K562 (cell line): Measurements from ENCODE around the gene PGAP3. TPM values are rescaled to one million over a fixed set of nuclear protein-coding genes. Genes with fewer than 3 reads are reported as not detected.

ENCODE experiments used
- ATAC-seq: fragments of 200-7000 bp; cut with Tn5 transposase; 3 replicates; pipeline ENCODE4 v1.9.1; 2020; ENCODE audit warnings: moderate library complexity
- BruUV-seq: library from RNA; stranded (reverse); fragments of 400-500 nt; replicated peaks from 2 replicates; lab custom pipeline; 2021; lab: Mats Ljungman, UMichigan
- CTCF ChIA-PET: fragments of 300-600 bp; formaldehyde crosslinking; extraction: SDS; loops from one replicate; lab custom pipeline; 2021; ENCODE audit warnings: low intra/inter-chr PET ratio; lab: Yijun Ruan, JAX
- POLR2A ChIA-PET: fragments of 300-600, 350-650 bp; sonication (Branson Sonifier 250); formaldehyde crosslinking; extraction: SDS; loops from one replicate; lab custom pipeline; 2021; ENCODE audit warnings: antibody characterized with exemption, inconsistent platforms; lab: Yijun Ruan, JAX
- DNase-seq, 4 experiments: peaks; one replicate each; pipeline versions ENCODE4 v3.0.0 to v3.0.0-alpha.2; 2011 to 2018; ENCODE audit warnings: low spot score in 3 of 4, mixed read lengths in 3 of 4; ENCODE audit errors: extremely low read depth in 1 of 4
- FAIRE-seq: peaks from 2 replicates; lab custom pipeline; 2011; peaks lifted over from hg19 to GRCh38; lab: Jason Lieb, UNC
- H2AFZ ChIP-seq: 2 replicates; pipeline ENCODE4 v1.6.0; 2011; ENCODE audit warnings: low read depth, low read length, control low read depth, inconsistent platforms
- H3K27ac ChIP-seq: fragments of 200-600 bp; 3 replicates; pipeline ENCODE4 v1.8.0; 2011; ENCODE audit warnings: low read depth, mild to moderate bottlenecking, control low read depth, inconsistent platforms, low read length, moderate library complexity, mixed read lengths; ENCODE audit errors: extremely low read depth
- H3K27me3 ChIP-seq, 2 experiments: fragments of 300-600 bp in 1 of 2; 2 replicates in 1 of 2; 3 replicates in 1 of 2; pipeline versions ENCODE4 v1.6.0 to v1.8.0; 2011; ENCODE audit warnings: inconsistent platforms in 2 of 2, low read length in 2 of 2, mild to moderate bottlenecking in 1 of 2, mixed read lengths in 1 of 2, moderate library complexity in 1 of 2; ENCODE audit not compliant: control insufficient read depth in 2 of 2, insufficient read depth in 2 of 2
- H3K36me3 ChIP-seq: fragments of 300-600 bp; 3 replicates; pipeline ENCODE4 v1.8.0; 2011; ENCODE audit warnings: mild to moderate bottlenecking, low read length, inconsistent platforms; ENCODE audit not compliant: control insufficient read depth, insufficient read depth
- H3K4me1 ChIP-seq, 2 experiments: fragments of 200-600 bp in 1 of 2; replicated peaks in 1 of 2; 2 replicates in 1 of 2; 3 replicates in 1 of 2; pipeline versions ENCODE4 v1.5.1 to v1.8.0; 2011; ENCODE audit warnings: inconsistent platforms in 2 of 2, low read length in 2 of 2, mild to moderate bottlenecking in 1 of 2, mixed read lengths in 1 of 2, moderate library complexity in 1 of 2; ENCODE audit not compliant: control insufficient read depth in 2 of 2, insufficient read depth in 2 of 2
- H3K4me2 ChIP-seq: 2 replicates; pipeline ENCODE4 v1.6.1; 2011; ENCODE audit warnings: low read length, control low read depth, inconsistent platforms, mixed read lengths; ENCODE audit not compliant: insufficient read depth
- H3K4me3 ChIP-seq: fragments of 200-600 bp; sonication (generic), shearing (Covaris generic); 2 replicates; pipeline ENCODE4 v1.5.1; 2016; ENCODE audit warnings: control low read depth, inconsistent platforms
- H3K79me2 ChIP-seq: fragments of 200-600 bp; 3 replicates; pipeline ENCODE4 v1.8.0; 2011; ENCODE audit warnings: low read length, inconsistent platforms; ENCODE audit not compliant: control insufficient read depth, insufficient read depth
- H3K9ac ChIP-seq, 2 experiments: 2 replicates each; pipeline versions ENCODE4 v1.6.0 to v1.6.1; 2011; ENCODE audit warnings: low read depth in 2 of 2, low read length in 2 of 2, control low read depth in 1 of 2, inconsistent platforms in 1 of 2, mild to moderate bottlenecking in 1 of 2, mixed read lengths in 1 of 2; ENCODE audit not compliant: insufficient read depth in 1 of 2
- H3K9me1 ChIP-seq: one replicate; pipeline ENCODE4 v1.6.0; 2011; ENCODE audit warnings: inconsistent platforms, mild to moderate bottlenecking, low read length, moderate library complexity; ENCODE audit not compliant: control insufficient read depth, insufficient read depth
- H3K9me3 ChIP-seq: replicated peaks from 2 replicates; pipeline ENCODE4 v1.5.1; 2011; ENCODE audit warnings: low read depth, low read length, inconsistent platforms; ENCODE audit not compliant: control insufficient read depth, insufficient read depth
- H4K20me1 ChIP-seq: replicated peaks from 2 replicates; pipeline ENCODE4 v1.6.1; 2011; ENCODE audit warnings: low read length, inconsistent platforms, mixed read lengths; ENCODE audit not compliant: control insufficient read depth, insufficient read depth
- ARID2 ChIP-seq: fragments of 450-650 bp; IDR thresholded peaks from 2 replicates; pipeline ENCODE4 v1.6.1; 2017; ENCODE audit warnings: antibody characterized with exemption, mild to moderate bottlenecking
- ASH1L ChIP-seq: fragments of 450-650 bp; IDR thresholded peaks from 2 replicates; pipeline ENCODE4 v1.6.1; 2018; ENCODE audit warnings: borderline replicate concordance, mild to moderate bottlenecking, low read depth; ENCODE audit not compliant: partially characterized antibody
- BACH1 ChIP-seq: fragments of 200-800 bp; sonication (Bioruptor generic); IDR thresholded peaks from 2 replicates; pipeline ENCODE4 v1.6.1; 2016; ENCODE audit warnings: missing genetic modification characterization, missing compliant biosample characterization
- BCOR ChIP-seq: fragments of 450-650 bp; IDR thresholded peaks from 2 replicates; pipeline ENCODE4 v1.6.1; 2016
- CLOCK ChIP-seq: fragments of 250-450 bp; sonication (Bioruptor Pico); IDR thresholded peaks from 2 replicates; pipeline ENCODE4 v1.4.0; 2020; ENCODE audit warnings: mild to moderate bottlenecking, moderate library complexity, borderline replicate concordance
- FOXM1 ChIP-seq, 2 experiments: fragments of 450-650 bp in 1 of 2; sonication (generic) in 1 of 2; formaldehyde crosslinking in 1 of 2; IDR thresholded peaks; 2 replicates each; pipeline versions ENCODE4 v1.6.1 to v1.9.0; 2017 to 2022; ENCODE audit warnings: low read depth in 2 of 2, mild to moderate bottlenecking in 2 of 2, missing genetic modification reagents in 1 of 2, moderate library complexity in 1 of 2
- FOXP1 ChIP-seq: sonication (generic); formaldehyde crosslinking; IDR thresholded peaks from 2 replicates; pipeline ENCODE4 v1.8.0; 2022; ENCODE audit warnings: mild to moderate bottlenecking, missing genetic modification reagents
- MLX ChIP-seq, 2 experiments: fragments of 450-650 bp in 1 of 2; sonication (generic) in 1 of 2; formaldehyde crosslinking; conservative IDR thresholded peaks; 2 replicates each; pipeline versions ENCODE4 v1.4.0 to v1.8.1; 2020 to 2022; ENCODE audit warnings: mild to moderate bottlenecking in 1 of 2, missing genetic modification reagents in 1 of 2
- MYC ChIP-seq, 2 experiments: fragments of 250-450 bp in 1 of 2; sonication (Bioruptor Pico) in 1 of 2; IDR thresholded peaks; 2 replicates each; pipeline versions ENCODE4 v1.5.1 to v1.6.1; 2012 to 2021; ENCODE audit warnings: low read depth in 2 of 2, borderline replicate concordance in 1 of 2, improper control_type of control experiment in 1 of 2, low read length in 1 of 2, mild to moderate bottlenecking in 1 of 2, moderate library complexity in 1 of 2
- POLR2AphosphoS2 ChIP-seq: IDR thresholded peaks from 2 replicates; pipeline ENCODE4 v1.6.1; 2012; ENCODE audit warnings: low read length, improper control_type of control experiment
- TEAD4 ChIP-seq, 2 experiments: sonication (generic) in 1 of 2; formaldehyde crosslinking in 1 of 2; IDR thresholded peaks; 2 replicates each; pipeline versions ENCODE4 v1.6.1 to v1.8.0; 2012 to 2022; ENCODE audit warnings: borderline replicate concordance in 1 of 2, inconsistent platforms in 1 of 2, low read length in 1 of 2, mild to moderate bottlenecking in 1 of 2, missing genetic modification reagents in 1 of 2
- THRAP3 ChIP-seq: fragments of 450-650 bp; IDR thresholded peaks from 2 replicates; pipeline ENCODE4 v1.6.1; 2016; ENCODE audit warnings: mild to moderate bottlenecking, inconsistent platforms, borderline replicate concordance
- XRCC5 ChIP-seq: fragments of 200-400 bp; formaldehyde crosslinking; IDR thresholded peaks from 2 replicates; pipeline ENCODE4 v1.6.1; 2017; ENCODE audit warnings: low read depth, mild to moderate bottlenecking, low read length
- ZBTB33 ChIP-seq: sonication (generic); formaldehyde crosslinking; IDR thresholded peaks from 2 replicates; pipeline ENCODE4 v1.8.1; 2023; ENCODE audit warnings: mild to moderate bottlenecking, missing genetic modification reagents
- WGBS: fragments of 100-300 bp; shearing (Covaris generic); methylation state at CpG from one replicate; pipeline ENCODE4 v1.1.6; 2016; ENCODE audit warnings: low coverage, mixed read lengths; ENCODE audit not compliant: insufficient coverage; ENCODE audit errors: missing lambda C conversion rate; 5-methylcytosine and 5-hydroxymethylcytosine counted together
- in situ Hi-C: fragments of 300-500 bp; cut with MboI; formaldehyde crosslinking; loops from 4 replicates; pipeline ENCODE4 v1.15.0; 2018; ENCODE audit warnings: inconsistent platforms, mixed read lengths
- intact Hi-C: fragments of 100-400 bp; cut with micrococcal nuclease; formaldehyde crosslinking; loops from 2 replicates; pipeline ENCODE4 v1.14.2; 2022
- polyA plus RNA-seq, 8 experiments: library from polyadenylated mRNA; depleted of rRNA in 4 of 8; stranded (reverse) in 5 of 8; unstranded in 3 of 8; fragments of >200 nt; fragmentation: Nextera tagmentation in 2 of 8; fragmentation: Illumina TruSeq in 1 of 8; extraction: Ambion mirVana in 2 of 8; extraction: Trizol in 1 of 8; gene quantifications; 2 replicates each; pipeline versions ENCODE4 v1.2.1 to v1.2.3, GENCODE V29; 2011 to 2014; ENCODE audit warnings: inconsistent platforms in 1 of 8, missing spikeins in 1 of 8
- total RNA-seq, 7 experiments: library from RNA; depleted of rRNA in 6 of 7; stranded (reverse); fragments of >200 nt in 6 of 7; fragmentation: Illumina TruSeq in 2 of 7; extraction: Trizol in 2 of 7; gene quantifications; 2 replicates each; pipeline versions ENCODE4 v1.2.1 to v1.2.3, GENCODE V29; 2011 to 2021; ENCODE audit warnings: low replicate concordance in 1 of 7

Gene PGAP3
- total and polyA plus RNA-seq, 9 of the 15 experiments (the other 6 are each of a cell fraction or from before 2014, with no cell fraction given), result 0.38 to 9.4 (median 4.5) TPM

- H3K4me2 ChIP-seq, result no peak overlapping the region
- H3K79me2 ChIP-seq, result no peaks in the 10 kb centered on the region
- in situ Hi-C loops (no loop called here), intact Hi-C loops (no loop called here)
- no peak for ATAC-seq
- H3K27me3 ChIP-seq, result peaks cover 0 to 5% of the 10 kb centered on the region in 2 experiments; a peak in 1 of 5 replicates
- H3K9me1 ChIP-seq, result no peaks in the 10 kb centered on the region
- no peak for FAIRE-seq
- no peak overlapping the region for H2AFZ ChIP-seq
- no peaks in the 10 kb centered on the region for H3K9me3 ChIP-seq
- no peaks in the 10 kb centered on the region; the same call in 1 of the 2 replicates for H4K20me1 ChIP-seq
- H3K9ac ChIP-seq, result no peak overlapping the region; a peak in 1 of 4 replicates
- no peak for DNase-seq
- no peak overlapping the region for H3K4me3 ChIP-seq
- WGBS, result 18% methylated on average over 8 of the region's 8 CpGs
- H3K4me1 ChIP-seq, result peaks cover 0 to 25% of the 10 kb centered on the region in 2 experiments; a peak in 3 of 5 replicates
- POLR2A ChIA-PET, result interaction anchor here (0.7 kb wide), 1 partner anchor 23 kb away, joined by 5 read pairs; the partner anchor contains the start of gene MIEN1
- H3K27ac ChIP-seq, result no peak overlapping the region
- no peaks in the 10 kb centered on the region for H3K36me3 ChIP-seq
- no TSS peak for BruUV-seq
- CTCF ChIA-PET, result no interaction called here
- TF ChIP-seq THRAP3 (no peak), TEAD4 (IDR thresholded peaks at IDR 0.05; ENCODE audit: low read length) (no peak), TEAD4 (CRISPR knock-in tag; IDR thresholded peaks at IDR 0.05; ENCODE audit: borderline replicate concordance) (no peak), FOXP1 (no peak), FOXM1 (IDR thresholded peaks at IDR 0.05; ENCODE audit: low read depth) (no peak), FOXM1 (CRISPR knock-in tag; IDR thresholded peaks at IDR 0.05; ENCODE audit: low read depth) (no peak), POLR2AphosphoS2 (no peak), MLX (CRISPR knock-in tag; conservative IDR thresholded peaks at IDR 0.05) (no peak), ARID2 (no peak), ZBTB33 (CRISPR knock-in tag) (no peak), BCOR (no peak), BACH1 (tag) (no peak), CLOCK (CRISPR knock-in tag) (no peak), MYC (IDR thresholded peaks at IDR 0.05; ENCODE audit: low read depth, low read length) (no peak), MYC (CRISPR knock-in tag; IDR thresholded peaks at IDR 0.05; ENCODE audit: borderline replicate concordance, low read depth) (no peak), ASH1L (no peak), XRCC5 (no peak)
Observed at GRCh38 chr17:39706383-39706782, 18.5 kb upstream of the PGAP3 start.
